CD4-positive, alpha-beta T cell treated with Interleukin-4 for 1 hour (primary cell): ENCODE results near the gene FHIT.

Experiments
- DNase-seq, 2 donors: peaks; one replicate each; pipeline ENCODE4 v3.0.0-alpha.2; 2020 to 2022

The FHIT gene

GRCh38 chr3:60136601-60137000 lies 1114.7 kb downstream of the FHIT start:
- DNase-seq, result no peak

GRCh38 chr3:60135474-60135873 lies 1115.8 kb downstream of the FHIT start:
- no peak for DNase-seq

DNA sequence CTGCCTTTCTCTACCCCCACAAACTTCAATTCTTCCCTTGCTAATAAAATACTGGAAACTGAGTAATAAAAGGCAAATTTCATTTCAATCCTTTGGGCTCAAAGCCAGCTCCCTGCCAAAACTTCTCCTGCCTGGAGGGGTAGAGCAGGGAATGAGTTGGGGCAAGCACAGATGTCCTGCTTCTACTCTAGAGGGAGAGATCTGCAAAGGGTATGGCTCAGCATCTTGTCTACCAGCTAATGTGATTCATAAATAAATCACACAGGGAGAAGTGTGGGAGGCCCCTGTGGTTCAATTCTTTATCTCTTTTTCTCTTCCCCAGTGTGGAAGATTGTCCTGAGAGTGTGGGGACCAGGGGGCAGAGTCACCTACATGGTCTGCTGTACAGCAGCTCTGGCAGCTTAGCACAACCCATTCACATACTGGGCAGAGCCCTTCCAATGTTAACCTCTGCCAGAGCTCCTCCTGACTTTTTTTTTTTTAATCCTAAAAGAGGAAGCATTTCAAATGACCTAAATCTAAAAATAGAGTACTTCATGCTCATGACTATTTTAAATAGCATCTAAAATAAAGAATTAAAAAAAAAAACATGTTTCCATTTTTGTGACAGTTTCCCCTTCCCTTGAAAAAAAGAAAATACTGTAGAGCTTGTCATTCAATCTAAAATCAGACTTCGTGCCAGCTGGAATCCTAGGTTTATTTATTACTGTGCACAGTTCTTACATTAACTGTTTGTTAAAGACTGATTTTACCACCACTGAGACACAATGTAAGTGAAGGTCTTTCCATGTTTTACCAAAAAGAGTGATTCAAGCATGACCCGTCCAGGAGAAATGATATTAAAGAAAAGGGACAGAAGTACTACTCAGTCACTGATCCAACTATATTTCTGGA lies 1117.7 kb downstream of the FHIT start:
- no peak for DNase-seq

GRCh38 chr3:60131618-60132017 lies 1119.6 kb downstream of the FHIT start:
- DNase-seq, result no peak

DNA sequence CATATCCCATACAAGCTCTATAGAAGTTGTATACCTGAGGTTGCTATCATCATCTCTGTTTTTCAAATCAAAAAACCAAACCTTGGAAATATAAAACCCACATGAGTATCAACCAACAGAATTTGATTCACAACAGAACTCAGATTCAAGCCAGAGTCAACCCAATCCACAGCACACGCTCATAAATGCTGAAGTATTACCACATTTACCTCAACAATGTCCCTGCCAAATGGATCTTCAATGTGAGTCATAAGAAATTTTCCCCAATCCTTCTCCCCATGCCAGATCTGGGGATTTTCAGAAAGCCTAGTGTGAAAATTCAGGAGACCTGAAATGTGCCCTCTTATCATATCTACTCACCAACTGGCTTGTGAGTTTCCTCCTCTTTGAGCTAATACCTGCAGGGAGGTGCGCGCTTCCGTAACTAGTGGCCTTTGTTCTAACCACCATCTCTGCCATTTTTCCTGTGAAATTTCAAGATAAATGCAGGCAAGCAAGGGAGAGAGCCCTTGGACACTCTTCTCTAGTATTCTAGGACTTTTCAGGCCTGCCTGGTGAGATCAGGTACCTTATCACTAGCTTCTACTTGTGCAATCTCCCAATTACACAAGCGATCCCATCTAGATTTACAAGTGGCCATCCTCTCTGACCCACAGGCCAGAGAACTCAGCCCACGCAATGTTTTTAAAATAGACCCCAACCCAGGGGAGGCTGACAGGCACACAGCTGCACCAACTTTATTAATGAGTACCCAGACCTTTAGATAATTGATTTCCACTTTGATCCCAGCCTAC lies 1124.5 kb downstream of the FHIT start:
- DNase-seq, result no peak

DNA sequence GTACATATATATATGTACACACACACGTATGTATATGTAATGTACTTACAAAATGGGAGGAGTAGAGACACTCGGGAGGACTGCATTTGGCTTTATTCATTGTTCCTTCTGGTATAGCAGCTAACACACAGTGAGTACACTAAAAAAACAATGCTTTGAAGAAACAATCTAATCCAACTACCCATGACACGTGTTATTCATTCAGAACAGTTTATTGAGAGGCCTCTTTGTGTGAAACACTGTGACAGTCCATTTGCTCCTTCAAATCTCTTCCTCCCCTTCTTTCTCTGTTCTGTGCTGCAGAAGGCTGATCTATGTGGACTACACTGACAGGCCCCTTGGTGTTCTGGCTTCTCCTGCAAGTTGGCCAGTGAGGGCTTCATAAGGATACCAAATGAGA lies 1125.6 kb downstream of the FHIT start:
- no peak for DNase-seq

DNA sequence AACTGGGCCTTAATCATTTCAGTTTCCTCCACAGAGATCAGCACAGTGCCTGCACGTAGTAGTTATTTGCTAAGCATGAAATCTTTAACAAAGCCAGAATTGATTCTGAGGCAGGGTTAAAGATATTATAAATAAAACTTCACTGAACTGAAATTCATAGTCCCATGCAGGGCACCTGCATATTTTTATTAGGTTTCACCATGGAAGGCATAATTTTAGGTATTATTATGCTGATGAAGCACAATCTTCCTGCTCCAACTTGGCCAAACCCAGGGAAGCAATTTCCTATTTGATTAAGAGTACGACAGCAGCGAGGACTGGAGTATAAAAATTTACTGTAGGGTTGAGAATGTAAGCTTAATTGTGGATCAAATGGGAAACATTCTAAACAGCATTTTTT lies 1131.0 kb downstream of the FHIT start:
- no peak for DNase-seq

DNA sequence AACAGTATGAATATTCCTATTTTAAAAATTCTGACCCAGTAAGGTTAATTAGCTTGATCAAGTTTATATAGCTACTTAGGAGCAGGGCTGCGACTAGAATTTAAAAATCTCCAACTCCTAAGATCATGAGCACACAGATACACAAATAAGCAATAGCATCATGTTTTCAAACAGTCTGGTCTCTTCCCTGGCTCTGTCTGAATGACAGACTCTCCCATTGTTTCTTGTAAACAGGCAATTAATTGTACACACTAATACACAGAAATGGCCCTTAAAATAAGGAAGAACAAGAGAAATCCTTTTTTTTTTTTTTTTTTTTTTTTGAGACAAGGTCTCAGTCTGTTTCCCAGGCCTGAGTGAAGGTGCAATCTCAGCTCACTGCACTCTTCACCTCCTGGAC lies 1137.1 kb downstream of the FHIT start:
- no peak for DNase-seq

DNA sequence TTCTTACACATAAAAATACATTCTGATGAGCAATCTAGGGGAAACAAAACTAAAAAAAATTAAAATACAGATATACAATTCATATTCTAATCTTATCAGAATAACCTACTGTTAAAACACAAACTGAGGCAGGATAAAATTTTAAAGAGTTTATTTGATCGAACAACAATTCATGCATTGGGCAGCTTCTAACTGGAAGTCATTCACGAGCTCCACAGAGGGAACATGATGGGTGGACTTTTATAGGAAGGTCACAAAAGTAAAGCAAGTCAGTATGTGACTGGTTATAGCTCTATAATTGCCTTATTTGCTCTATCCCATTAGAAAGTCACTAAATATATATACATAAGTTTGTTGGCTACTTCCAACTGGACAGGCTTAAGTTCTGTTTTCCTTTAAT lies 1144.0 kb downstream of the FHIT start:
- DNase-seq, result no peak

DNA sequence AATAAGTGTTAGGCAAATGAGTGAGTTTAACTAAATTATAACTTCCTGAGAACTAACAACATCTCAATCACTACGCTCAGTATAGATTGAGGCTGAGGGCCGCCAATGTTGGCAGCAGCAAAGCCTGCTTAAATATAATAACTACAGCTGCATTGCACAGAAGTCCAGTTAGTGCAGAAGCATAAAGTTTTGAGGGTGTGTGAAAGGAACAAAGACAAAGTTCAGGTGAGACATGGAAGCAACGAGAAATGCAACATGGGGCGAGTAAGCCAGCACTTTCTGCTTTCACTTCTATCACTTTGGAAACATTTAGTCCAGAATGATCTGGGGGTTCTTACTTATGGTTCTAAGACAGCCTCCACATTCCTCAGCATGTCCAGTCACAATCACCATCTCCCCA lies 1149.1 kb downstream of the FHIT start:
- DNase-seq, result no peak

DNA sequence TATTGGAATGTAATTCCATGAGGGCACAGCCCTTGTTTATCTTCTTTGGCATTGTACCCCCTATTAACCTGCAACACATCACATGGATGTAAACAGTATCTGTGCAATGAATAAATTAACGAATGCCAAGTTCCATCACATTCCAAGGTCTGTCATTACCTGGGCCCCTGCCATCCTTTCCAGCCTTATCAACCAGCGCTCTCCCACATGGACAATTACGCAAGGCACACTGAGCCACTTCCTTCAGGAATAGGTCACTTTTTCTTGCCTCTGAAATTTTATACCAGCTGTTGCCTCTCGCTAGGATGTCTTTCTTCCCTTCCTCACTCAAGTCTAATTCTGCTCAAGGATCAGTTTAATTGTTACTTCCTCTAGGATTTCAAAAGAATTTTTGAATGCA lies 1149.6 kb downstream of the FHIT start:
- no peak for DNase-seq

DNA sequence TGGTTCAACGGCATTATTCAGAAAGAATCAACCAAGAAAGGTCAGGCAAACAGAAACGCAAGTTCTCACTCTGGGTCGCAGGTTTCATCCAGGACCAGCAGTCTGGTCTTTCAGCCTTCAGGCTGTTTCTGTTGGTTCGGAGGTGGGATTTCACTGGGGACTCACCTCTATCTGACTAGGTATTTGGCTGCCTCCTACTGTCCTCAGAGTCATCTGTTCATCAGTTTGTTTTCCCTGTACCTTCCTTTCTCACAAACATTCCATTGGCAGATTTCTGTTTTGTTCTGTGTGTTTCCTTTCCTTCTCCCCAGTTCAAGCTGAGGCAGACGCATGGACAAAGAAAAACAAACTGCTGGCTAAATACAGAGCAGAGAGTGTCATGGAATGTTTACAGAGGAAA lies 1154.8 kb downstream of the FHIT start:
- DNase-seq, result no peak

DNA sequence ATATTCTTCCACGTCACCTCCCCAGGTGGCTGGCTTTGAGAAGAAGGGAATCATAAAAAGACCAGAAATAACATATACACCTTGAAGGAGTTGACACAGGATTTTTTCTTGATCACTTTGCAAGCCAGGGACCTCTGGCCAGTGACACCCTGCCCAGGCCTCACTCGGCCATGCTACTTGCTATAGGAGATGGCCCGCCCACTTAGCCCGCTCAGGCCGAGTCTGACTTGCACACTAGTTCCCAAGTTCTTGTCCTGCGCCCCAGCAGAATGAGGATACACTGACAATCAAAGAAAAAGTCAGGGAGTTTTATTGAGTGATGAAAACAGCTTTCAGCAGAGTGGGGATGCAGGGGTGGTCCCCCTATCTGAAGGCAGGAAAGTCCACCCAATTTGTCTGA lies 1155.3 kb downstream of the FHIT start:
- no peak for DNase-seq

- DNase-seq, result no peak
Measured at GRCh38 chr3:60095516-60095915, 1155.7 kb downstream of the FHIT start.

- DNase-seq, result no peak
Measured at GRCh38 chr3:60094392-60094947, 1156.8 kb downstream of the FHIT start.

- peak in 1 of 2 donors; percentile 23 for DNase-seq
Measured at GRCh38 chr3:60090548-60090947, 1160.7 kb downstream of the FHIT start.

- DNase-seq, result no peak
Measured at GRCh38 chr3:60086811-60087210, 1164.4 kb downstream of the FHIT start.

DNA sequence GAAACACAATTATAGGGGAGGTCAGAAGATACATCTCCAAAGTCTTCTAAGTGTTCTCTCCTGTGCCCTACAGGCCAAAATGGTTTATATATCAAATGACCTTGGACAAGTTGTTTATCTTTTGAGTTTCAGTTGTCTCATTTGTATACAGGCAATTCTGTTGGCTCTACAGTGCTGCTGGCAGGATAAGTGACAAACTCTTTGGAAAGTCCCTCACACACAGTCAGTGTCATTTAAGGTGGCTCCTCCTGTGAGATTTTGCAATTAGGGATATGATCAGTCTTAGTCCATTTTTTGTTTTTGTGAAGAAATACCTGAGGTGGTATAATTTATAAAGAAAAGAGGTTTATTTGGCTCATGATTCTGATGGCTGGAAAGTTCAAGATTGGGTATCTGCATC lies 1165.6 kb downstream of the FHIT start:
- DNase-seq, result no peak

DNA sequence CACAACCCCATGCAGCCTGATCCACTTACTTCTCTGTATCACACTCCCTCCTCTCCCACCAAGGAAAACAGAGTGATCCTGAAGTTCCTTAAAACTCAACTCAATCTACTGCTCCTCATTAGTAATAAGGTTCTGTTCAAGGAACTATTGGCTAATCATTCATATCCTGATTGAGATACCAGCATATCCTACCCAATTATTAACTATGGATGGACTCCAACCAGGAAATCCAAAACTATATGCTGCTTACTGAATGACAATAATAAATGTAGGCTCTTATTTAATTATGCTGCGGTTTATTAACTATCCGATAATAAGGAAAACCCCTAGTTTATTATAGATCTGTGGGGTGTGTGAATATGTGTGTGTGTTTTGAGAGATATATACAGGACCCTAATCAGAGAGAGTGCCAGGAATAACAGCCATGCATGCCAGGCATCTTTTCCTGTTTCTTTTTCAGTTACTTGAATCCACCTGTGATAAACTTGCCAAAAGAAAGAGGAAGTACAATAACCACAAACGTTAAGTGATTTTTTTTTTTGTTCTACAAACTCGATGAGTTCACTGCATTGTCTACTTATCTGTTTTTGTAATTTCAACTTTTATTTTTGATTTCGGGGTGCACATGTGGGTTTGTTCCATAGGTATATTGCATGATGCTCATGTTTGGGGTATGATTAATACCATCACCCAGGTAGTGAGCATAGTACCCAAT lies 1169.7 kb downstream of the FHIT start:
- peak in 1 of 2 donors; percentile 44 for DNase-seq

GRCh38 chr3:60080648-60081047 lies 1170.6 kb downstream of the FHIT start:
- DNase-seq, result no peak

GRCh38 chr3:60079076-60079475 lies 1172.2 kb downstream of the FHIT start:
- peak; percentile 55 to 64 for DNase-seq

DNA sequence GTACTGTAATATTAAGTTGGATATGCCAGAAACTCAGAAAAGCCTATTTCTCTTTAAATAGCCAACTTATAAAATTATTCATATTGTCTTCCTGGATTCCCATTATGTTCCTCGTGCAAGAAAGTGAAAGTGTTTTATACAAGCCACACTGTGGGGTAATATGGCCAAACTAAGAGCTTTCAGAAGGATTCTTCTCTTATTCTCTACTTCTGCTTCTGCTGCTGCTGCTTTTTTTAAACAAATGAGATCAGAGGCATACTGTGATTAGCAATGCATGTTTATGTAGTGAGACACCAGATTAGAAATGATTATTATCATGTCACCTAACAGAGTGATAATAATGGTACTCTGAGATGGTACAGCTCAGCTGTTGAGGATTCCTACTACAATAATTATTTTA lies 1174.9 kb downstream of the FHIT start:
- no peak for DNase-seq

DNA sequence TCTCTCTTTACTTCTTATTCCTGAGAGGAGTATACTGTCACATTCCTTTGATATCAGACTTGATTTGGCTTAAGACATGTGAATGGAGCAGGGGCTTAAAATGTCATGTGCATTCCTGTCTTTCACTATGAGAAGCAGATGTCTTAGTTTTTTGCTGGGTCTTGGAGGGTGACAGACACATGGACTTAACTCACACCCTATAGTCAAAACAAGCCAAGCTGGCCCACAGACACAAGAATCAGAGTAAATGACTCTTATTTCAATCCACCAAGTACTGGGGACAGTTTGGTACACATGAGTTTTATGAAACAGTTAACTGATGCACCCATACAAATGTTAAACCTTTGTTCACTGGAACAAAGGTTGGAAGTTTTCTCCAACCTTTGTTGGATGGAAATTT lies 1177.3 kb downstream of the FHIT start:
- DNase-seq, result no peak
